ENCODE results near the gene CAMSAP3. TPM values are rescaled to one million over a fixed set of nuclear protein-coding genes. Genes with fewer than 3 reads are reported as not detected.

CAMSAP3 gene
- polyA plus RNA-seq, 1 of the 3 experiments (the other 2 are of a cell fraction): 0.08 TPM

DNA sequence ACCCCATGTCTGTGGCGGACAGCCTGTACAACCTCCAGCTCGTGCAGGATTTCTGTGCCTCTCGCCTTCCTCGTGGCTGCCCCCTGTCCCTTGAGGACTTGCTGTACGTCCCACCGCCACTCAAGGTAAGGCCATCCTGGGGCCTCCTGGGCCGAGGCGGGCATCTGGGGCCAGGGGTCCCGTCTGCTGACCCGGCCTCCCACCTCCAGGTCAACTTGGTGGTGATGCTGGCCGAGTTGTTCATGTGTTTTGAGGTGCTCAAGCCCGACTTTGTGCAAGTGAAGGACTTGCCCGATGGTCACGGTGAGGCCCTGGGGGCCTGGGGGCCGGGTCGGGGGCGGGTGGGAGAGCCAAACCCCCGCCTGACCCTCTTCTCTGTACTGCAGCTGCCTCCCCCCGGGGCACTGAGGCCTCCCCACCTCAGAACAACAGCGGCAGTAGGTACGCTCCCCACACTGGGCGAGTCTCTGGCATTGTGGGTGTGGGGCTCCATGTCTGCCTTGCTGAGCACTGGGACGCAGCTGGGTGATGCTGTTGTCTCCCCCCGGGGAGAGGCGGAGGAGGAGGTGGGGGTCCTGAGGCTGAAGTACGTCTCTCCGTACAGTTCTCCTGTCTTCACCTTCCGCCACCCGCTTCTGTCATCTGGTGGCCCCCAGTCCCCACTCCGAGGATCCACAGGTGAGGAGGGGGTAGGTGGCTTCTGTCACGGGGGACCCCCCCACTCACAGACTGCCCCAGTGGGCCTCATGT, 15.0 kb downstream of the CAMSAP3 start:
- DNase-seq: no peak
- H3K79me2 ChIP-seq (ENCODE audit: insufficient read depth): no peaks in the 10 kb centered on the region
- H3K27ac ChIP-seq (ENCODE audit: low read depth in 2 of 2, low read length in 1 of 2): no peak overlapping the region
- no peak overlapping the region for H3K4me3 ChIP-seq (ENCODE audit: low read depth in 2 of 2, low read length in 1 of 2)
- H3K9me3 ChIP-seq: no peaks in the 10 kb centered on the region
- H3K9ac ChIP-seq: no peak overlapping the region
- no peaks in the 10 kb centered on the region for H3K27me3 ChIP-seq (ENCODE audit: insufficient read depth)
- WGBS (ENCODE audit: low lambda C conversion rate): 44% methylated on average over 14 of the region's 31 CpGs
- H2AFZ ChIP-seq (ENCODE audit: low read depth): no peak overlapping the region
- CTCF ChIA-PET: interaction anchor here (1.8 kb wide), 1 partner anchor 70 kb away, joined by 6 read pairs; the partner anchor contains the start of gene TRAPPC5
- POLR2A ChIA-PET: interaction anchor here (1.2 kb wide), 1 partner anchor 14 kb away, joined by 3 read pairs; no protein-coding TSS in a partner anchor
- no peaks in the 10 kb centered on the region for H4K20me1 ChIP-seq (ENCODE audit: insufficient read depth)
- H3F3A ChIP-seq (replicated peaks; ENCODE audit: insufficient read depth): no peaks in the 10 kb centered on the region
- TF ChIP-seq MEF2A (IDR thresholded peaks at IDR 0.05; ENCODE audit: borderline replicate concordance, low read depth) (no peak), RAD21 (IDR thresholded peaks at IDR 0.05; ENCODE audit: low read length) (no peak), GATA2 (CRISPR knock-in tag; IDR thresholded peaks at IDR 0.05) (no peak), CTCF (IDR thresholded peaks at IDR 0.05) (no peak), FOXJ3 (CRISPR knock-in tag; IDR thresholded peaks at IDR 0.05) (no peak), RFX5 (IDR thresholded peaks at IDR 0.05; ENCODE audit: low read length) (no peak), ZBTB33 (IDR thresholded peaks at IDR 0.05; ENCODE audit: borderline replicate concordance, low read depth) (no peak), POLR2AphosphoS5 (IDR thresholded peaks at IDR 0.05; ENCODE audit: low read depth, low read length) (no peak), EP300 (IDR thresholded peaks at IDR 0.05; ENCODE audit: borderline replicate concordance in 1 of 2, low read depth in 1 of 2, low read length in 1 of 2) (no peak), EZH2phosphoT487 (IDR thresholded peaks at IDR 0.05; ENCODE audit: borderline replicate concordance, low read depth) (no peak), FOSL2 (IDR thresholded peaks at IDR 0.05; ENCODE audit: borderline replicate concordance, low read depth) (no peak), SIN3A (IDR thresholded peaks at IDR 0.05; ENCODE audit: borderline replicate concordance, low read depth, low read length) (no peak), RCOR1 (IDR thresholded peaks at IDR 0.05; ENCODE audit: low read length) (no peak)
- TF ChIP-seq, protein P1, sequence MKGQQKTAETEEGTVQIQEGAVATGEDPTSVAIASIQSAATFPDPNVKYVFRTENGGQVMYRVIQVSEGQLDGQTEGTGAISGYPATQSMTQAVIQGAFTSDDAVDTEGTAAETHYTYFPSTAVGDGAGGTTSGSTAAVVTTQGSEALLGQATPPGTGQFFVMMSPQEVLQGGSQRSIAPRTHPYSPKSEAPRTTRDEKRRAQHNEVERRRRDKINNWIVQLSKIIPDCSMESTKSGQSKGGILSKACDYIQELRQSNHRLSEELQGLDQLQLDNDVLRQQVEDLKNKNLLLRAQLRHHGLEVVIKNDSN (IDR thresholded peaks at IDR 0.05; ENCODE audit: borderline replicate concordance, low read depth): no peak
- no peak overlapping the region for H3K4me2 ChIP-seq
- H3K36me3 ChIP-seq (replicated peaks in 1 of 2; ENCODE audit: control insufficient read depth in 1 of 2, insufficient read depth in 2 of 2, low read length in 1 of 2): no peaks in the 10 kb centered on the region
- no peaks in the 10 kb centered on the region for H3K4me1 ChIP-seq (ENCODE audit: control insufficient read depth in 1 of 2, insufficient read depth in 2 of 2, low read depth in 1 of 2, low read length in 1 of 2)
- no peaks in the 10 kb centered on the region for H3K9me2 ChIP-seq

All from SK-N-SH (cell line).